GM11168 (cell line): Measurements from ENCODE around the gene MAP1S.
"Not testable (repeated sequence)": the region's sequence is repeated elsewhere in the genome, so short reads cannot be mapped to it uniquely, and the experiment has no call there.

Experiments used
- in situ Hi-C: fragments of 300-500 bp; cut with MboI; formaldehyde crosslinking; loops from one replicate; pipeline ENCODE4 v1.12.0; 2022; ENCODE audit warnings: low sequenced_read_pairs; ENCODE audit not compliant: unreplicated experiment

The MAP1S gene

DNA sequence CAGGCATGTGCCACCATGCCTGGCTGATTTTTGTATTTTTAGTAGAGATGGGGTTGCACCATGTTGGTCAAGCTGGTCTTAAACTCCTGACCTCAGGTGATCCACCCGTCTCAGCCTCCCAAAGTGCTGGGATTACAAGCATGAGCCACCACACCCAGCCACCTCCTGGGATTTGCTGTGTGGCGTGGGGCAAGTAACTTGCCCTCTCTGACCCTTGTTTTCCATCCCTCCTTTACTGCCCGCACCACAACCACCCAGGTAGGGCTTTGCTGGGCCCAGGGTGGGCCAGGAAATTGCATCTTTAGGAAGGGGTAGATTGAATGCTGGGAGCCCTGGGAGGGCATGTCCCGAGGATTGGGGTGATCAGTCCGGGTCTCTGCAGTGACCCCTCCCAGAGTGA, 64.4 kb downstream of the MAP1S start:
- in situ Hi-C loops: not testable (repeated sequence)
